ENCODE measurements around the gene RHO.

RHO gene

GRCh38 chr3:129575997-129576384, 47.6 kb downstream of the RHO start:
- peaks cover 15% of the 10 kb centered on the region for H3K4me1 ChIP-seq (ENCODE audit: control insufficient read depth, insufficient read depth, low read length)
- no peak overlapping the region for H3K27ac ChIP-seq (ENCODE audit: insufficient read depth, low read depth, low read length, poor library complexity, severe bottlenecking)
- no peaks in the 10 kb centered on the region for H3K36me3 ChIP-seq (ENCODE audit: control insufficient read depth, insufficient read depth, low read length)
- 57 to 60% methylated on average over 10 of the region's 10 CpGs for WGBS, 2 experiments
- no peaks in the 10 kb centered on the region for H3K9me3 ChIP-seq (ENCODE audit: control insufficient read depth, low read length)
- H3K27me3 ChIP-seq (ENCODE audit: control insufficient read depth, insufficient read depth, low read length, poor library complexity, severe bottlenecking) = no peaks in the 10 kb centered on the region
- H3K4me3 ChIP-seq (ENCODE audit: insufficient read depth, low read depth, low read length) = no peak overlapping the region

DNA sequence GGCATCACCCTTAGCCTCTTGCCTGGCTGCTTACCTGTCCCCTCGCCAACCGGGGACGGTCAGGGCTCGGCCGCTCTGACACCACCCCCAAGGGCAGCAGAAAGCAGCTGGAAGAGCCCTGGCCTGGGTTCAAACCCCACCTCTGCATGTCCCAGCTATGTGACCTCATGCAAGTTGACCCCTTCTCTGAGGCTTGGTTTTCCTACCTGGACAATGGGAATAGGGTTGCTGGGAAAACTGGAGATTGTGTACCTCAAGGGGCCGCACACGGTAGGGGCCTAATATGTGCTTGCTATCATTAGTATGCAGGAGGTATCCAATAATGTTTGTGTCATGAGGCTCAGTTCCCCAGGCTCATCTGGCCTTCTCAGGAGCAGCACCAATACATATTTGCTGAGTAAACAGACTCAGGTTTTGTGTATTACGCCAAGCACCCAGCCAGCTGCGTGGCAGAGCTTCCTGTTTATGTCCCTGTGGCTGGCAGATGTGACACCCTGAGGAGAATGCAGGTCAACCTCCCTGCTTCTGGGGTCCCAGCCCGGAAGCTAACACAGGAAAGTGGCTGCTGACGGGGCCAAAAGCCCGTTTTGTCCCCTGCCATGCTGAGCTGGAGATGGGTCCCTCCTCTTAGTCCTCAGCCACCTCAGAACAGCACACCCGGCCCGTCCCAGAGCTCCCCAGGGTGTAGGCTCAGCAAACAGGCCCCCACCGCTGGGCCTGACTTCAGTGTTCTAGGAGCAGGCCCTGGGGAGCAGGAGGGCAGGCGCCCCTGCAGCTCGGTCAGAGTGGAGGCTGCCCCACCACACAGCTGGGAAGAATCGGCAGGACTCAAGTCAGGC, 48.3 kb downstream of the RHO start:
- Histone ChIP-seq H3K4me1 (ENCODE audit: control insufficient read depth, insufficient read depth, low read length) (peaks cover 15% of the 10 kb centered on the region), H3K36me3 (ENCODE audit: control insufficient read depth, insufficient read depth, low read length) (no peaks in the 10 kb centered on the region), H3K9me3 (ENCODE audit: control insufficient read depth, low read length) (no peaks in the 10 kb centered on the region), H3K27me3 (ENCODE audit: control insufficient read depth, insufficient read depth, low read length, poor library complexity, severe bottlenecking) (no peaks in the 10 kb centered on the region), H3K27ac (ENCODE audit: insufficient read depth, low read depth, low read length, poor library complexity, severe bottlenecking) (no peak overlapping the region), H3K4me3 (ENCODE audit: insufficient read depth, low read depth, low read length) (no peak overlapping the region)
- WGBS, 2 experiments = 91 to 94% methylated on average over 18 of the region's 18 CpGs

DNA sequence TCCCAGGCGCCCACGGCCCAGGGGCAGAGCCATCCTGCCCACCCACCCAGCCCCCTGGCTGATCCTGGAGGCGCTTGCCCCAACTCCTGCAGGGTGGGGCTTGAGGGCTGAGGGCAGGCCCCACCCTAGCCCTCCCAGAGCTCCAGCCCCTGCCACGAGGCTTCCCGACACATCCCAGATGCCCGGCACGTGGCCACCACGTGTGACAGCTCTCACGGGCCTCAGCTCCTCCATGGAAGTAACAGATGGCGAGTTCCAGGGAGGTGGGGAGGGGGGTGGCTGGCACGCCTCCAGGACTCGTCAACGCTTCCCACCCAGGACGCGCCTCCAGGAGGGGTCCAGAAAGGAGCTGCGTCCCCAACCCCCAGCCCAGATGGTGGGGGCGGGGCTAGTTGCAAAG, 48.9 kb downstream of the RHO start:
- no peak overlapping the region for H3K4me3 ChIP-seq (ENCODE audit: insufficient read depth, low read depth, low read length)
- 92 to 94% methylated on average over 17 of the region's 17 CpGs for WGBS, 2 experiments
- H3K4me1 ChIP-seq (ENCODE audit: control insufficient read depth, insufficient read depth, low read length) = peaks cover 20% of the 10 kb centered on the region
- H3K9me3 ChIP-seq (ENCODE audit: control insufficient read depth, low read length) = no peaks in the 10 kb centered on the region
- H3K27me3 ChIP-seq (ENCODE audit: control insufficient read depth, insufficient read depth, low read length, poor library complexity, severe bottlenecking) = no peaks in the 10 kb centered on the region
- H3K27ac ChIP-seq (ENCODE audit: insufficient read depth, low read depth, low read length, poor library complexity, severe bottlenecking) = no peak overlapping the region
- no peaks in the 10 kb centered on the region for H3K36me3 ChIP-seq (ENCODE audit: control insufficient read depth, insufficient read depth, low read length)

DNA sequence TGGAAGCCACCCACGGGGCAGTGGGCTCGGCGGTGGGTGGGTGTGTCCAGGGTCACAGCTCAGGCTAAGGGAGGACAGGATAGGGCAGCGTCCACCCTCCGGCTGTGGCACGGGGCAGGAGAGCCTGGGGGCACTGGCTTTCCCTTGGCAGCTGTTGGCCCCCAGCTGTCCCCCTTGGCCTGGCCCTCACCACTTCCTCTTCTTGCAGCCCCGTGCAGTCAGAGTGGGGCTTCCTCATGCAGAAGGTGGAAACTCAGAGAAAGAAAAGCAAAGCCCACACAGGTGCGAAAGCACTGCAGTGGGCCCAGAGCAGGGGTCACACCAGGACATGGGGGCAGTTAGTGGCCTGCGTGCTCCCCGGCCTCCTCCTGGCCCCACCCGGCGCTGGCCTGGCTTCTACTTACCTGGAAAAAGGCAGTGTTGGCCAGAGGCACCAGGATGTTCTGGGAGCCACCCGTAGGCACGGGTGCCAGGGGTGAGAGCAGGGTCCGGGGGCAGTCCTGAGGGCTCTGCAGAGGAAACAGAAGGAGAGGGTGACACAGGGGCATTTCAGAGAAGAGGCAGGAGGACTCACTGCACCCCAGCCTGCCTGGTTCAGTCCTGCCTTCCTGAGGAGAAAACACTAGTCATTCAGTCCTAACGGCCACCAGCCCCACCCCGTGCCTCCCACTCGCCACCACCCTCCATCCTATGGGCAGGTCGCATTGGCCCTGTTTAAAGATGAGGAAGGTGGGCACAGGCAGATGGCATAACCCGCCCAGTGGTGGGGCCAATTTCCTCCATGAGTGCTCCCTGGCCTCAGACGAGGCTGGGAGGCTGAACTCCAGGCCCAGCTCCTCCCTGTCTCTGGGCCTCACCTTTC, 49.7 kb downstream of the RHO start:
- Histone ChIP-seq H3K36me3 (ENCODE audit: control insufficient read depth, insufficient read depth, low read length) (no peaks in the 10 kb centered on the region), H3K27me3 (ENCODE audit: control insufficient read depth, insufficient read depth, low read length, poor library complexity, severe bottlenecking) (no peaks in the 10 kb centered on the region), H3K4me3 (ENCODE audit: insufficient read depth, low read depth, low read length) (no peak overlapping the region), H3K9me3 (ENCODE audit: control insufficient read depth, low read length) (no peaks in the 10 kb centered on the region), H3K27ac (ENCODE audit: insufficient read depth, low read depth, low read length, poor library complexity, severe bottlenecking) (no peak overlapping the region), H3K4me1 (ENCODE audit: control insufficient read depth, insufficient read depth, low read length) (peaks cover 22% of the 10 kb centered on the region)
- WGBS, 2 experiments = 94% methylated on average over 21 of the region's 21 CpGs

GRCh38 chr3:129579991-129580390, 51.6 kb downstream of the RHO start:
- Histone ChIP-seq H3K4me1 (ENCODE audit: control insufficient read depth, insufficient read depth, low read length) (peaks cover 22% of the 10 kb centered on the region), H3K9me3 (ENCODE audit: control insufficient read depth, low read length) (no peaks in the 10 kb centered on the region), H3K36me3 (ENCODE audit: control insufficient read depth, insufficient read depth, low read length) (no peaks in the 10 kb centered on the region), H3K4me3 (ENCODE audit: insufficient read depth, low read depth, low read length) (no peak overlapping the region), H3K27ac (ENCODE audit: insufficient read depth, low read depth, low read length, poor library complexity, severe bottlenecking) (no peak overlapping the region), H3K27me3 (ENCODE audit: control insufficient read depth, insufficient read depth, low read length, poor library complexity, severe bottlenecking) (no peaks in the 10 kb centered on the region)
- 94% methylated on average over 10 of the region's 10 CpGs for WGBS, 2 experiments

- peaks cover 8% of the 10 kb centered on the region for H3K4me1 ChIP-seq (ENCODE audit: control insufficient read depth, insufficient read depth, low read length)
- H3K36me3 ChIP-seq (ENCODE audit: control insufficient read depth, insufficient read depth, low read length) = no peaks in the 10 kb centered on the region
- no peak overlapping the region for H3K27ac ChIP-seq (ENCODE audit: insufficient read depth, low read depth, low read length, poor library complexity, severe bottlenecking)
- H3K27me3 ChIP-seq (ENCODE audit: control insufficient read depth, insufficient read depth, low read length, poor library complexity, severe bottlenecking) = no peaks in the 10 kb centered on the region
- H3K4me3 ChIP-seq (ENCODE audit: insufficient read depth, low read depth, low read length) = no peak overlapping the region
- no peaks in the 10 kb centered on the region for H3K9me3 ChIP-seq (ENCODE audit: control insufficient read depth, low read length)
- WGBS, 2 experiments = 92 to 93% methylated on average over 8 of the region's 8 CpGs
Measured at GRCh38 chr3:129581623-129582022, 53.2 kb downstream of the RHO start.

DNA sequence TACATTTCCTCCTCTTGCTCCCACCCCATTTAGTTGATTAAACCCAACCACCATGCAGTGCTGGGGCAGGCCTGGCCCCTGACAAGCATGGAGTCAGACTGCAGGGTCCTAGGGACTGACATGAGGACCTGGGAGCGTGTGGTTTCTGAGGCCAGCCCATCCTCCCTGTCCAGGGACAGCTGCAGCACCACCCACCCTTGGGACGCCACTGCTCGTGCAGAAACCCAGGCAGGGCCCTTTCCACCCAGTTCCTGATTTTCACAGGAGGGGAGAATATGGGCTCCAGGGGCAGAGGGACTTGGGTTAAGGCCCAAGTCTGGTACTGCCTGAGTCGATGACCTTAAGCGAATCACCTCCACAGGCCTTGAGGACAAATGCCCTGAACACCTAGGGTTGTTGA, 54.4 kb downstream of the RHO start:
- WGBS, 2 experiments = 94 to 96% methylated on average over 5 of the region's 5 CpGs
- H3K9me3 ChIP-seq (ENCODE audit: control insufficient read depth, low read length) = no peaks in the 10 kb centered on the region
- H3K27ac ChIP-seq (ENCODE audit: insufficient read depth, low read depth, low read length, poor library complexity, severe bottlenecking) = no peak overlapping the region
- no peaks in the 10 kb centered on the region for H3K27me3 ChIP-seq (ENCODE audit: control insufficient read depth, insufficient read depth, low read length, poor library complexity, severe bottlenecking)
- peaks cover 7% of the 10 kb centered on the region for H3K4me1 ChIP-seq (ENCODE audit: control insufficient read depth, insufficient read depth, low read length)
- no peak overlapping the region for H3K4me3 ChIP-seq (ENCODE audit: insufficient read depth, low read depth, low read length)
- no peaks in the 10 kb centered on the region for H3K36me3 ChIP-seq (ENCODE audit: control insufficient read depth, insufficient read depth, low read length)

GRCh38 chr3:129583289-129583688, 54.9 kb downstream of the RHO start:
- WGBS, 2 experiments = 94% methylated on average over 9 of the region's 9 CpGs
- Histone ChIP-seq H3K27ac (ENCODE audit: insufficient read depth, low read depth, low read length, poor library complexity, severe bottlenecking) (no peak overlapping the region), H3K36me3 (ENCODE audit: control insufficient read depth, insufficient read depth, low read length) (no peaks in the 10 kb centered on the region), H3K9me3 (ENCODE audit: control insufficient read depth, low read length) (no peaks in the 10 kb centered on the region), H3K4me3 (ENCODE audit: insufficient read depth, low read depth, low read length) (no peak overlapping the region), H3K4me1 (ENCODE audit: control insufficient read depth, insufficient read depth, low read length) (peaks cover 7% of the 10 kb centered on the region), H3K27me3 (ENCODE audit: control insufficient read depth, insufficient read depth, low read length, poor library complexity, severe bottlenecking) (no peaks in the 10 kb centered on the region)

GRCh38 chr3:129584631-129585030, 56.2 kb downstream of the RHO start:
- Histone ChIP-seq H3K27ac (ENCODE audit: insufficient read depth, low read depth, low read length, poor library complexity, severe bottlenecking) (no peak overlapping the region), H3K9me3 (ENCODE audit: control insufficient read depth, low read length) (no peaks in the 10 kb centered on the region), H3K27me3 (ENCODE audit: control insufficient read depth, insufficient read depth, low read length, poor library complexity, severe bottlenecking) (no peaks in the 10 kb centered on the region), H3K36me3 (ENCODE audit: control insufficient read depth, insufficient read depth, low read length) (no peaks in the 10 kb centered on the region), H3K4me3 (ENCODE audit: insufficient read depth, low read depth, low read length) (no peak overlapping the region), H3K4me1 (ENCODE audit: control insufficient read depth, insufficient read depth, low read length) (peaks cover 7% of the 10 kb centered on the region)
- WGBS, 2 experiments = 90 to 96% methylated on average over 3 of the region's 3 CpGs
